ENCODE results near the gene AGPAT4.

GRCh38 chr6:161134550-161135298 lies 139.1 kb downstream of the AGPAT4 start:
- no peak for TF ChIP-seq CTCF (optimal IDR thresholded peaks at IDR 0.05 in 1 of 3, IDR thresholded peaks at IDR 0.05 in 1 of 3, conservative IDR thresholded peaks at IDR 0.05 in 1 of 3; ENCODE audit: extremely low read depth in 1 of 3, insufficient read depth in 2 of 3, low read length in 3 of 3)
- TF ChIP-seq EZH2 (IDR thresholded peaks at IDR 0.05; ENCODE audit: low read length): no peak
